GM12874 (cell line): Measurements from ENCODE around the gene SEPTIN12.

Source experiments
- TF ChIP-seq, protein P1 (sequence below): IDR thresholded peaks from 2 replicates; pipeline ENCODE4 v1.5.1; 2011; ENCODE audit warnings: low read depth, mild to moderate bottlenecking, control low read depth, low read length, moderate library complexity; ENCODE audit not compliant: insufficient read depth

SEPTIN12 gene

DNA sequence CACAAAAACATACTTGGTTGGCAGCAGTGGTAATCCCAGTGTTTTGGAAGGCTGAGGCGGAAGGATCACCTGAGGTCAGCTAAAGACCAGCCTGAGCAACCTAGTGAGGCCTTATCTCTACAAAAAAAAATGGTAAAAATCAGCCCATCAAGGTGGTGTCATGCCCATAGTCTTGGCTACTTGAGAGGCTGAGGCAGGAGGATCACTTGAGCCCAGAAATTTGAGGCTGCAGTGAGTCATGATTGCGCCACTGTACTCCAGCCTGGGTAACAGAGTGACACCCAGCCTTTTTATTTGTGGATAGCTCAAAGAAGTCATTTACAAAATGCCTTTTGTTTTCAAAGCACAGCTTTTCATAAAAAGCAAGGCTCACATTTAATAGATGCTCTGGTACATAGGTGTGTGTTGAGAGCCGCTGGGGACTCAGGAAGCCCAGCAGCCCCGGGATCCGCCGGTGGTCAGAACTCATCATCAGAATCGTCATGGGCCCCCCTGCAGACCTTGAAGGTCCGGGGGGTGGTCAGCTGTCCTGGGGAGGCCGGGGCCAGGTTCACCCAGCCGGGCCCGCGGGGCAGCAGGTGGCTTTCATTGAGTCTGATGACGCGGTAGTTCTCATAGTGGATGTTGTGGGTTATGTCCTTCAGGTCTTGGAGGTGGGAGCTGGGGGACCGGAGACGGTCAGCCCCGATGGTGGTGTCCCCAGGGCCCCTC, 10.7 kb downstream of the SEPTIN12 start:
- TF ChIP-seq, protein P1, sequence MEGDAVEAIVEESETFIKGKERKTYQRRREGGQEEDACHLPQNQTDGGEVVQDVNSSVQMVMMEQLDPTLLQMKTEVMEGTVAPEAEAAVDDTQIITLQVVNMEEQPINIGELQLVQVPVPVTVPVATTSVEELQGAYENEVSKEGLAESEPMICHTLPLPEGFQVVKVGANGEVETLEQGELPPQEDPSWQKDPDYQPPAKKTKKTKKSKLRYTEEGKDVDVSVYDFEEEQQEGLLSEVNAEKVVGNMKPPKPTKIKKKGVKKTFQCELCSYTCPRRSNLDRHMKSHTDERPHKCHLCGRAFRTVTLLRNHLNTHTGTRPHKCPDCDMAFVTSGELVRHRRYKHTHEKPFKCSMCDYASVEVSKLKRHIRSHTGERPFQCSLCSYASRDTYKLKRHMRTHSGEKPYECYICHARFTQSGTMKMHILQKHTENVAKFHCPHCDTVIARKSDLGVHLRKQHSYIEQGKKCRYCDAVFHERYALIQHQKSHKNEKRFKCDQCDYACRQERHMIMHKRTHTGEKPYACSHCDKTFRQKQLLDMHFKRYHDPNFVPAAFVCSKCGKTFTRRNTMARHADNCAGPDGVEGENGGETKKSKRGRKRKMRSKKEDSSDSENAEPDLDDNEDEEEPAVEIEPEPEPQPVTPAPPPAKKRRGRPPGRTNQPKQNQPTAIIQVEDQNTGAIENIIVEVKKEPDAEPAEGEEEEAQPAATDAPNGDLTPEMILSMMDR: no peak

DNA sequence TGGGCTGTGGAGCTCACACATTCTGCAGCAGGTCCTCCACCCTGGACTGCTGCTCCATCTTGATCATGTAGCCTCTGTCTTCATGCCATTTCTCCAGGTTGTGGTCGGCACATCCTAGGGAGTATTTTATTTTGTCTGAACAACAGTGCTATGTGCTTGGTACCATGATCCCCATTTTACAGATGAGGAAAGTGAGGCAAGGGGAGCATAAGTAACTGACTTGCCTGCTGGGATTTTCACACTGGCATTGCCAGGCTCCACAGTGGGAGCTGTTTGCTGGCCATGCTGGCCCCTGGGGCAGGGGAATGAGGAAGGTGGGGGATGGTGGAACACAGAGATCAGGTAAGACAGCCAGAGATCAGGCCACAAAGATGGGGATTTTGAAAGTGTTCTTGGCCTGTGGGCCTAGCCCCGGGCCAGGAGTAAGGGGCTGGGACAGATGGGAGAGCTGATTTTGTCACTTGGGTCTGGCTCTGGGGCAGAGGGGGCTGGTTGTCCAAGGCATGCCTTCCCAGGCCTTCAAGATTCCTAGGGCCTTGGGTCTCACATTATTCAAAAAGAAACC, 11.9 kb downstream of the SEPTIN12 start:
- TF ChIP-seq, protein P1: no peak

- TF ChIP-seq, protein P1: no peak
These were observed 13.1 kb downstream of the SEPTIN12 start for GRCh38 chr16:4775005-4775404.

GRCh38 chr16:4772351-4772750, 15.8 kb downstream of the SEPTIN12 start:
- TF ChIP-seq, protein P1: no peak

GRCh38 chr16:4771646-4772045, 16.5 kb downstream of the SEPTIN12 start:
- TF ChIP-seq, protein P1: no peak

DNA sequence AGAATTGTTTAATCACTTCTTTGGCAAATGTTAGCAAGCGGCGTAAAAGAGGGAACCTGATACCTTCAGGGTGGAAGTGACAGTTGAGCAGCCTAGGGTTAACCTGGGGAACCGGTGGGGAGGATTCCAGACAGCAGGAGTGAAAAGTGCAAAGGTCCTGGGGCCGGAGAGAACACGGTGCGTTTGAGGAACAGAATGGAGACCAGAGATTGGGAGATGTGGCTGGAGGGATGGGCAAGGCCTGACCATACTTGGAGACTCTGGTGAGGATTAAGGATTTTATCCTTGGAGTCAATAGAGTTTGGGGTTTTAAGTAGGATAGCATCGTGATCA, 18.9 kb downstream of the SEPTIN12 start:
- TF ChIP-seq, protein P1: no peak

- TF ChIP-seq, protein P1: no peak
These were observed 19.4 kb downstream of the SEPTIN12 start for GRCh38 chr16:4768549-4769305.
